Activated CD4-positive, alpha-beta T cell treated with anti-CD3 and anti-CD28 coated beads for 36 hours (primary cell): ENCODE measurements around the gene C1QL4. TPM values are rescaled to one million over a fixed set of nuclear protein-coding genes. Genes with fewer than 3 reads are reported as not detected.
"Not testable (repeated sequence)": the region's sequence is repeated elsewhere in the genome, so short reads cannot be mapped to it uniquely, and the experiment has no call there.

Source experiments
- ATAC-seq: fragments of 200-7000 bp; cut with Tn5 transposase; one replicate; pipeline ENCODE4 v1.10.0; 2021; ENCODE audit warnings: mild to moderate bottlenecking, moderate library complexity
- CTCF ChIA-PET: fragments of 350-600 bp; sonication (Branson Sonifier 250); formaldehyde crosslinking; loops from one replicate; lab custom pipeline; 2021; ENCODE audit warnings: antibody characterized with exemption; lab: Charles Lee
- POLR2A ChIA-PET: fragments of 350-600 bp; sonication (Branson Sonifier 250); formaldehyde crosslinking; loops from one replicate; lab custom pipeline; 2021; ENCODE audit warnings: antibody characterized with exemption, inconsistent platforms; lab: Charles Lee
- DNase-seq: peaks from one replicate; pipeline ENCODE4 v3.0.0-alpha.2; 2020
- H3K27ac Mint-ChIP-seq: one replicate; pipeline ENCODE4 v1.8.0; 2021; ENCODE audit warnings: mixed read lengths
- H3K27me3 Mint-ChIP-seq: one replicate; pipeline ENCODE4 v1.8.0; 2021; ENCODE audit warnings: mixed read lengths
- H3K36me3 Mint-ChIP-seq: one replicate; pipeline ENCODE4 v1.8.0; 2021; ENCODE audit warnings: low read depth, mixed read lengths
- H3K4me1 Mint-ChIP-seq: one replicate; pipeline ENCODE4 v1.8.0; 2021; ENCODE audit warnings: mixed read lengths
- H3K4me3 Mint-ChIP-seq: one replicate; pipeline ENCODE4 v1.8.0; 2021; ENCODE audit warnings: mild to moderate bottlenecking, moderate library complexity, mixed read lengths
- H3K9me3 Mint-ChIP-seq: one replicate; pipeline ENCODE4 v1.8.0; 2021; ENCODE audit warnings: low read depth, mixed read lengths
- intact Hi-C, 2 experiments: fragments of 100-400 bp; cut with DNase I in 1 of 2; cut with micrococcal nuclease in 1 of 2; formaldehyde crosslinking; loops; one replicate each; pipeline versions ENCODE4 v1.14.2 to v1.15.1; 2022 to 2024; cut with DNase I, micrococcal nuclease
- total RNA-seq, 2 experiments: library from RNA; stranded (reverse); gene quantifications; one replicate each; pipeline ENCODE4 v1.2.3, GENCODE V29; 2021

C1QL4 gene
- total RNA-seq, 2 experiments from 2014 or later, result not detected

DNA sequence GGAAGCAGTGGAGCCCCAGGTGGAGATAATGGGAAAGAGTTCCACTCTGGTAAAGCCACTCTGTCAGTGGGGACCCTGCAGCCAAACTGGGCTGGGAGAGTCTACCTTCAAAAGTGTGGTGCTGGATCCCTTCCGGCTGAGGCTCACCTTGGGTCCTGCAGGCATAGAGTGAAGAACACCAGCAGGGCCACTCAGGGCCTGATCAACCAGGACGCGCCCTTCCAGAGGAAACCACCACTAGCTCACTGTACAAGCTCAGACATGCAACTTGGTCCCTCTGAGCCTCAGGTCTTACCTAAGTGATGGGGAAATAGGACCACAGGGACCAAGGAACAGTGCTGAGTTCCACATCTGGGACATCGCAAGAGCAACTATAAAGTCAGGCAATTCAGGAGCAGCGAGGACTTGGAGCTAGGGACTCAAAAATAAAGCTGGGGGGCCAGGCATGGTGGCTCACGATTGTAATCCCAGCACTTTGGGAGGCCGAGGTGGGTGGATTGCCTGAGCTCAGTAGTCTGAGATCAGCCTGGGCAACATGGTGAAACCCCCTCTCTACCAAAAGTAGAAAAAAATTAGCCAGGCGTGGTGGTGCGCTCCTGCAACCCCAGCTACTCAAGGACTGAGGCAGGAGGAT is 47.9 kb downstream of the C1QL4 start:
- H3K36me3 Mint-ChIP-seq, result no peaks in the 10 kb centered on the region
- ATAC-seq (no peak), DNase-seq (no peak)
- CTCF ChIA-PET, result interaction anchor here (0.5 to 11.4 kb wide), 38 partner anchors 9 to 402 kb away, joined by 3 to 168 read pairs (median 4); partner anchors contain the start of genes C1QL4, DNAJC22, SPATS2 and TROAP
- intact Hi-C loops, result loop anchor here (1.0 to 2.0 kb wide), 6 partner anchors 7 to 226 kb away; partner anchors contain the start of gene C1QL4 (in 1 of the 2)
- POLR2A ChIA-PET, result interaction anchor here (1.7 kb wide), 1 partner anchor 23 kb away, joined by 11 read pairs; no protein-coding TSS in a partner anchor
- peaks cover 25% of the 10 kb centered on the region for H3K27me3 Mint-ChIP-seq
- no peak overlapping the region for H3K4me3 Mint-ChIP-seq
- H3K27ac Mint-ChIP-seq, result no peak overlapping the region
- H3K4me1 Mint-ChIP-seq, result no peaks in the 10 kb centered on the region
- no peaks in the 10 kb centered on the region for H3K9me3 Mint-ChIP-seq

GRCh38 chr12:49288412-49288853 is 48.6 kb downstream of the C1QL4 start:
- ChIA-PET CTCF (interaction anchor here (0.5 to 11.4 kb wide), 33 partner anchors 9 to 292 kb away, joined by 3 to 168 read pairs (median 4); partner anchors contain the start of genes C1QL4, DNAJC22, SPATS2 and TROAP), POLR2A (interaction anchor here (1.7 kb wide), 1 partner anchor 22 kb away, joined by 11 read pairs; no protein-coding TSS in a partner anchor)
- DNase-seq (peak; percentile 81), ATAC-seq (peak; percentile 80)
- Mint-ChIP-seq H3K4me1 (no peaks in the 10 kb centered on the region), H3K4me3 (no peak overlapping the region), H3K27me3 (peaks cover 22% of the 10 kb centered on the region), H3K36me3 (no peaks in the 10 kb centered on the region), H3K27ac (no peak overlapping the region), H3K9me3 (no peaks in the 10 kb centered on the region)
- intact Hi-C loops, result loop anchor here (1.0 to 2.0 kb wide), 6 partner anchors 8 to 226 kb away; partner anchors contain the start of gene C1QL4 (in 1 of the 2)

GRCh38 chr12:49287876-49288275 is 49.1 kb downstream of the C1QL4 start:
- POLR2A ChIA-PET, result no interaction called here

GRCh38 chr12:49284672-49285071 is 52.3 kb downstream of the C1QL4 start:
- no peaks in the 10 kb centered on the region for H3K9me3 Mint-ChIP-seq
- H3K36me3 Mint-ChIP-seq, result no peaks in the 10 kb centered on the region
- ATAC-seq (no peak), DNase-seq (no peak)
- ChIA-PET CTCF (interaction anchor here (0.6 to 7.4 kb wide), 10 partner anchors 10 to 248 kb away, joined by 3 to 56 read pairs (median 4); partner anchors contain the start of genes PRPH and SPATS2), POLR2A (no interaction called here)
- H3K27ac Mint-ChIP-seq, result no peak overlapping the region
- H3K27me3 Mint-ChIP-seq, result peaks cover 22% of the 10 kb centered on the region
- H3K4me3 Mint-ChIP-seq, result no peak overlapping the region
- intact Hi-C loops, result no loop called here
- H3K4me1 Mint-ChIP-seq, result no peaks in the 10 kb centered on the region

More at GRCh38 chr12:49287876-49288275, 49.1 kb downstream of the C1QL4 start:
- CTCF ChIA-PET, result interaction anchor here (0.6 to 11.4 kb wide), 13 partner anchors 8 to 263 kb away, joined by 3 to 168 read pairs (median 7); partner anchors contain the start of genes C1QL4, DNAJC22 and PRPH
- ATAC-seq (no peak), DNase-seq (no peak)
- intact Hi-C loops, result loop anchor here (1.0 to 2.0 kb wide), 6 partner anchors 8 to 227 kb away; partner anchors contain the start of gene C1QL4 (in 1 of the 2)
- Mint-ChIP-seq H3K27me3 (peaks cover 22% of the 10 kb centered on the region), H3K4me3 (no peak overlapping the region), H3K27ac (no peak overlapping the region), H3K4me1 (no peaks in the 10 kb centered on the region), H3K36me3 (no peaks in the 10 kb centered on the region), H3K9me3 (no peaks in the 10 kb centered on the region)

DNA sequence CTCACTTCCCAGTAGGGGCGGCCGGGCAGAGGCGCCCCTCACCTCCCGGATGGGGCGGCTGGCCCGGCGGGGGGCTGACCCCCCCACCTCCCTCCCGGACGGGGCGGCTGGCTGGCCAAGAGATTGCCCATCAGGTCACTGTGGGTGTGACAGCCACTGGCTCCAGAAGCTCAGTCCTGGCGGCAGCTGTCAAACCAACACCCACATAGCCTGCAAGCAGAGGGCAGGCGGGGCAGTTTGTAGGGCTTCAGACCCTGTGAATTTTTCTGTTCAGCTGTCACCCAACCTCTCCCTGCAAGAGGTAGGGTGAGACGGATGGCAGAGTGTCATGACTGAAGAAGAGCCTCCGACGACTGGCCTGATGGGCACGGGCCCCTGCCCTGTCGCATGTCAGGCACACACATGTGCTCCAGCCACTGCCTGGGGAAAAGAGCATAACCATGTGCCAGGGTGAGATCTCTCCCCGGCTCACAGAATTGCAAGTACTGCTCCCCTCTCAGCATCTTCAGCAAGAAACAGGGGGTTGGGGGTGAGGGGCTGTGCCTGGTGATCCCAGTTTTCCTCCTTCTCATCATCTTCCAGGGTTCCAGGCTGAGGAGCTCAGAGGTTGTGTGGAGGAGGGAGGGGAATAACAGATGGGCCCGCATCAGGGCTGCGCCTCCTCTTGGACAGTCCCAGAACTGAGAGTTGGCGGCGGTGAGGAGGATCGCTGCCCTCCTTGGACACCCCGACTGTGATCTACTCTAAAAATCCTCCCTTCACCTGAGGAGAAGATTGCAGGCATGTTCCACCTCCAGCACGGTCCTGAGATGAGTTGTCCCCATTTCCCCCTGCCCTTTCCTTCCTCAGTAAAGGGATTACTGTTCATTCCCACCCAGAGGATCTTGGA is 53.2 kb downstream of the C1QL4 start:
- Mint-ChIP-seq H3K27me3 (peaks cover 20% of the 10 kb centered on the region), H3K9me3 (no peaks in the 10 kb centered on the region), H3K36me3 (no peaks in the 10 kb centered on the region), H3K4me1 (no peaks in the 10 kb centered on the region), H3K27ac (no peak overlapping the region), H3K4me3 (no peak overlapping the region)
- DNase-seq (no peak), ATAC-seq (no peak)
- intact Hi-C loops, result no loop called here
- POLR2A ChIA-PET, result no interaction called here
- CTCF ChIA-PET, result interaction anchor here (0.6 to 2.7 kb wide), 7 partner anchors 11 to 230 kb away, joined by 3 to 12 read pairs (median 4); partner anchors contain the start of gene PRPH

GRCh38 chr12:49282740-49283375 is 54.1 kb downstream of the C1QL4 start:
- H3K36me3 Mint-ChIP-seq, H3K4me1 Mint-ChIP-seq, H3K9me3 Mint-ChIP-seq, ATAC-seq, DNase-seq, POLR2A ChIA-PET, H3K27ac Mint-ChIP-seq, H3K4me3 Mint-ChIP-seq, intact Hi-C loops: not testable (repeated sequence)
- peaks cover 16% of the 10 kb centered on the region for H3K27me3 Mint-ChIP-seq
- CTCF ChIA-PET, result interaction anchor here (0.6 to 1.9 kb wide), 3 partner anchors 60 to 194 kb away, joined by 4 to 5 read pairs (median 4); partner anchors contain the start of gene DNAJC22

Other genes starting within 250 kb of the C1QL4 start
- not detected for gene DHH, start 242.4 kb downstream of the C1QL4 start, total RNA-seq
- gene LMBR1L, start 226.3 kb downstream of the C1QL4 start, total RNA-seq, result 10 to 100 TPM; 45.0 to 48.0 TPM
- 1,000 to 10,000 TPM; 2,393 to 2,425 TPM for gene TUBA1B, start 205.8 kb downstream of the C1QL4 start, total RNA-seq
- 10 to 100 TPM; 75.7 to 98.5 TPM for gene TUBA1A, start 148.1 kb downstream of the C1QL4 start, total RNA-seq
- 100 to 1,000 TPM; 276 to 338 TPM for gene TUBA1C, start 72.1 kb downstream of the C1QL4 start, total RNA-seq
- not detected for gene PRPH, start 42.0 kb downstream of the C1QL4 start, total RNA-seq
- gene TROAP, start 13.9 kb downstream of the C1QL4 start, total RNA-seq, result 10 to 100 TPM; 64.5 to 84.3 TPM
- under 1 TPM in 1 of 2 experiments, not detected in 1; 0.05 TPM for gene DNAJC22, start 9.7 kb upstream of the C1QL4 start, total RNA-seq
- gene SPATS2, start 30.3 kb upstream of the C1QL4 start, total RNA-seq, result 10 to 100 TPM; 10.6 to 18.8 TPM
- 1 to 10 TPM; 2.4 to 3.3 TPM for gene KCNH3, start 201.8 kb upstream of the C1QL4 start, total RNA-seq
- gene MCRS1, start 231.0 kb upstream of the C1QL4 start, total RNA-seq, result 10 to 100 TPM; 48.2 to 58.2 TPM